NCI-H2171 (cell line): ENCODE results near the gene RIMBP3B.
"Not testable (repeated sequence)": the region's sequence is repeated elsewhere in the genome, so short reads cannot be mapped to it uniquely, and the experiment has no call there.

ENCODE experiments used
- DNase-seq: peaks from one replicate; lab custom pipeline; 2025; lab: John Stamatoyannopoulos, UW

The RIMBP3B gene, protein sequence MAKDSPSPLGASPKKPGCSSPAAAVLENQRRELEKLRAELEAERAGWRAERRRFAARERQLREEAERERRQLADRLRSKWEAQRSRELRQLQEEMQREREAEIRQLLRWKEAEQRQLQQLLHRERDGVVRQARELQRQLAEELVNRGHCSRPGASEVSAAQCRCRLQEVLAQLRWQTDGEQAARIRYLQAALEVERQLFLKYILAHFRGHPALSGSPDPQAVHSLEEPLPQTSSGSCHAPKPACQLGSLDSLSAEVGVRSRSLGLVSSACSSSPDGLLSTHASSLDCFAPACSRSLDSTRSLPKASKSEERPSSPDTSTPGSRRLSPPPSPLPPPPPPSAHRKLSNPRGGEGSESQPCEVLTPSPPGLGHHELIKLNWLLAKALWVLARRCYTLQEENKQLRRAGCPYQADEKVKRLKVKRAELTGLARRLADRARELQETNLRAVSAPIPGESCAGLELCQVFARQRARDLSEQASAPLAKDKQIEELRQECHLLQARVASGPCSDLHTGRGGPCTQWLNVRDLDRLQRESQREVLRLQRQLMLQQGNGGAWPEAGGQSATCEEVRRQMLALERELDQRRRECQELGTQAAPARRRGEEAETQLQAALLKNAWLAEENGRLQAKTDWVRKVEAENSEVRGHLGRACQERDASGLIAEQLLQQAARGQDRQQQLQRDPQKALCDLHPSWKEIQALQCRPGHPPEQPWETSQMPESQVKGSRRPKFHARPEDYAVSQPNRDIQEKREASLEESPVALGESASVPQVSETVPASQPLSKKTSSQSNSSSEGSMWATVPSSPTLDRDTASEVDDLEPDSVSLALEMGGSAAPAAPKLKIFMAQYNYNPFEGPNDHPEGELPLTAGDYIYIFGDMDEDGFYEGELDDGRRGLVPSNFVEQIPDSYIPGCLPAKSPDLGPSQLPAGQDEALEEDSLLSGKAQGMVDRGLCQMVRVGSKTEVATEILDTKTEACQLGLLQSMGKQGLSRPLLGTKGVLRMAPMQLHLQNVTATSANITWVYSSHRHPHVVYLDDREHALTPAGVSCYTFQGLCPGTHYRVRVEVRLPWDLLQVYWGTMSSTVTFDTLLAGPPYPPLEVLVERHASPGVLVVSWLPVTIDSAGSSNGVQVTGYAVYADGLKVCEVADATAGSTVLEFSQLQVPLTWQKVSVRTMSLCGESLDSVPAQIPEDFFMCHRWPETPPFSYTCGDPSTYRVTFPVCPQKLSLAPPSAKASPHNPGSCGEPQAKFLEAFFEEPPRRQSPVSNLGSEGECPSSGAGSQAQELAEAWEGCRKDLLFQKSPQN (N-terminal part only)

DNA sequence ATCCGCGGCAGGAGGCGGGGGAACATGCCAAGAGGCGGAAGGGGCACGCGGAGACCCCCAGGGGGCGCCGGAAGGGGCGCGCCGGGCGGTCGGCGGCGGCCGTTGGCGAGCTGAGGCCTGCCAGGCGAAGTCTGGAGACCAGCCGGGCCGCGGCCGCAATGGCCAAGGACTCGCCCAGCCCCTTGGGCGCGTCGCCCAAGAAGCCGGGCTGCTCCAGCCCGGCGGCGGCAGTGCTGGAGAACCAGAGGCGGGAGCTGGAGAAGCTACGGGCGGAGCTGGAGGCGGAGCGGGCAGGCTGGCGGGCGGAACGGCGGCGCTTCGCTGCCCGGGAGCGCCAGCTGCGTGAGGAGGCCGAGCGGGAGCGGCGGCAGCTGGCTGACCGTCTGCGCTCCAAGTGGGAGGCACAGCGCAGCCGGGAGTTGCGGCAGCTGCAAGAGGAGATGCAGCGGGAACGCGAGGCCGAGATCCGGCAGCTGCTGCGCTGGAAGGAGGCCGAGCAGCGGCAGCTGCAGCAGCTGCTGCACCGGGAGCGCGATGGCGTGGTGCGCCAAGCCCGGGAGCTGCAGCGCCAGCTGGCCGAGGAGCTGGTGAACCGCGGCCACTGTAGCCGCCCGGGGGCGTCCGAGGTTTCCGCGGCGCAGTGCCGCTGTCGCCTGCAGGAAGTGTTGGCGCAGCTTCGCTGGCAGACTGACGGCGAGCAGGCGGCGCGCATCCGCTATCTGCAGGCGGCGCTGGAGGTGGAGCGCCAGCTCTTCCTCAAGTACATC is at the start of gene RIMBP3B:
Gene RIMBP3B (plus strand): TSS at position 51 of the 767 bp plus-strand sequence. CDS start 108 bp downstream, at position 159.
- not testable (repeated sequence) for DNase-seq

DNA sequence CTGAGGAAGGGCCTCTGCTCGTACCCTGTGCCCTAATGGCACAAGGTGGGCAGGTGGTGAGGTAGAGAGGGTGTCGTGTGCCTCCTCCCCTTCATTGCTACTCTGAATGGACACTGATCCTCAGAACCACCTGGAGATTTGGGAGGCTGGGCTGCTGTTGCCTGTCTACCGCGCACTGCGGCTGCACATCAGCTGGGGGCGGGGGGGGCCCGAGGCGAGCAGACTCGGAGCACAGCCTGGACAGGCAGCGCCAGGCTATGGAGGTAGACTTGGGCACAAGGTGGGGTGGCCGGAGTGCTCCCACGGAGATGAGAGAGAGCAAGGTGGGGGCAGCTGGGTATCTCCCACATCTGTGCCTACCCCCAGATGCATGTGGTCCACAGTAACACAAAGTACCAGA is 26.0 kb upstream of the RIMBP3B start:
- DNase-seq, result not testable (repeated sequence)

DNA sequence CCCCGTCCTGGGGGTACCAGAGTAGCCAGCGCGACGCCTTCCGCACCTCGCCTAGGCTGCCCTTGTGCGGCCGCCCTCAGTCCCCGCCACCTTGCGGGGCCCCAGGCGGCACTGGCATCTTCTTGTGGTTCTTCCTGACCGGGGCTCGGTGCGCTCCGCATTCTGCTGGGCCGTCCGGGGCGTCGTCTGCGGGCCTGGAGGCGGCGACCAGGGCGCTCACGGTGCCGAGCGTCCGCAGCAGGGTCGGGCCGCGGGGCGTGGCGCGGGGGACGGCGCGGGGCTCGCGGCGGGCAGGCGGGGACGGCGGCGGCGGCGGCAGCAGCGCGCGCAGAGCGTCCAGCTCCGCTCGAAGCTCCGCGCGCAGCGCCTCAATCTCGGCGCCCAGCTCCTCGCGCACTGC is 23.0 kb upstream of the RIMBP3B start:
- not testable (repeated sequence) for DNase-seq

DNA sequence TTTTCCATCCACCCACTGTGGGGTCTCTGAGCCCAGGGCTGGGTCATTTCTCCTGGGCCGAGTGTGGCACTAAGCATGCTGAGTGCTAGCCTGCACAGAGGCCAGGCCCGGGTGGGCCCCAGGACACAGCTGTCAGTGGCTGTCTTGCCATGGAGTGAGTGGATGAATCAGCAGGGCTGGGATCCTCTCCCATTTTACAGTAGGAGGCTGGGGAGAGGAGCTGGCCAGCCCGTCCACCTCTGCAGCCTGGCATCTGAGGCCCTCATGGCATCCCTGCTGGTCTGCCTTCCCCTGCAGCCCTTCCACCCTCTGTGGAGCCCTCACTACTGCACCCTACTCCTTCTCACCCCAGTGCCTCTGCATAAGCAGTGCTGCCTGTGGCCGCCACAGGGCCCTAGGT is 21.1 kb upstream of the RIMBP3B start:
- DNase-seq, result not testable (repeated sequence)

DNA sequence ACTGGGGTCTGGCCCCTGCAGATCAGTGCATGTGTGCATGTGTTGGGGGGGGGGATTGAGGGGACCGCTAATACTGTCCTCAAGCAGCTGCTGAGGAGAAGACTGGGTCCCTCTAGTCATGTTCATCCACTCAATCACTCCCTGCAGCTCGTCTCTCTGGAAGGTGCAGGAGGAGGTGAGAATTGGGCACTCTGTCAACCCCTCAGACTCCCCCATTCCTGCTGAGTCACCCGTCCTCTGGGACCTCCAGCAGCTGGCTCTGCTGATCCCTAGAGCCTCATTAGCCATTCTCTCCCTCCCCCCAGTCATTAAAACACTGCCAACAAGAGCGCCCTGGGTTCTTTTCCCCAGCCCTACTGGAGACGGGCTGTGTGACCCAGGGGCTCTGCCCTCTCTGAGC is 20.5 kb upstream of the RIMBP3B start:
- DNase-seq, result not testable (repeated sequence)

DNA sequence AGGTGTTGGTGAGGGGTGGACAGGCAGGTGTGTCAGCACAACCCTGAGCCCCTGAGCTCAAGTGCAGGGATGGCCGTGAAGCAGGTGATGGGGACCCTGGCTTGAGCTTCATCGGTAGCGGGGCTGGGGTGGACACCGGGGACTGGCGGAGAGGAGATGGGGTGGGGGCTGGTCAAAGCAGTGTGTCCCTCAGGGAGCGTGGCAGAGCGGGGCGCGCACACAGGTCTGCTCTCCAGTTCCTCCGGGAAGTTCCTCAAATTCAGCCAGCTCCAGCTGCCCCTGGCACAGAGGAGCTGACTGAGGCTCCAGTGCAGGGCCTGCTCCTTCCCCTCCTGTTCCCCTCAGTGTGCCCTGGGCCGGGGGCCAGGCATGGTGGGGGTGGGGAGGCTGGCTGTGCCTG is 19.7 kb upstream of the RIMBP3B start:
- DNase-seq, result not testable (repeated sequence)

DNA sequence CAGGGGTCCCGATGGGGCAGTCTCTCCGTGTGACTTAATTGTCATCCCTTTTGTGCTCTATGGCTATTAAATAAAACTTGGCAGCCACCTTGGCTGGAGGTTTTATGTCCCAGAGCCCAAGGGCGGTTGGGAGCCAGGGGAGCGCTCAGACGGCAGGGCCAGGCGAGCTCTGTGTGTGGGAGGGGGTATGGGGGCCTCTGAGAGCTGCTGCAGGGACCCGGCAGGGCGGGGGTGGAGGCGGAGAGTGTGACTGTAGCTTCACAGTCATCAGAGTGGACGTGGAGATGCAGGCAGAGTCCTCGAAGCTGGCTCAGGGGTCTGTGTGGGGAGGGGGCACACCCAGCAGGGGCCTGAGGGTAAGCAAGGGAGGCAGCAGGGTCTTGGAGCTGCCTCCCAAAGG is 19.2 kb upstream of the RIMBP3B start:
- DNase-seq, result not testable (repeated sequence)

DNA sequence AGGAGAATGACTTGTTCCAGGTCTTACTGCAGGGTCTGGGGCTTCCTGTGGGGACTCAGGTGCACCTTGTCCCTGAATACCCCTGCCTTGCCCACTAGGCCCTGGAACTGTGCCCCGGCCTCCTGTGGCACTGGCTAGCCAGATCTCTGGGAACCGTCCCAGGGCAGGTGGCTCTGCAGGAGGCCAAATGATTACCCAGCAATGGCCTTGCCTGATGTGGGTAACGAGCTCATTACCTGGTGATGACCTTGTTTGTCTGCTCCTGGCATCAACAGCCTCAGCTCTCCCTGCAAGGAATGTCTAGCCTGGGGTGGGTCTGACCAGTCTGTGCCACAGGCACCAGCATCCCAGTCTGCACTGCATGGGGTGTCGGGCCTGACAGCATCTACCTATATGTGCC is 18.2 kb upstream of the RIMBP3B start:
- DNase-seq, result not testable (repeated sequence)

DNA sequence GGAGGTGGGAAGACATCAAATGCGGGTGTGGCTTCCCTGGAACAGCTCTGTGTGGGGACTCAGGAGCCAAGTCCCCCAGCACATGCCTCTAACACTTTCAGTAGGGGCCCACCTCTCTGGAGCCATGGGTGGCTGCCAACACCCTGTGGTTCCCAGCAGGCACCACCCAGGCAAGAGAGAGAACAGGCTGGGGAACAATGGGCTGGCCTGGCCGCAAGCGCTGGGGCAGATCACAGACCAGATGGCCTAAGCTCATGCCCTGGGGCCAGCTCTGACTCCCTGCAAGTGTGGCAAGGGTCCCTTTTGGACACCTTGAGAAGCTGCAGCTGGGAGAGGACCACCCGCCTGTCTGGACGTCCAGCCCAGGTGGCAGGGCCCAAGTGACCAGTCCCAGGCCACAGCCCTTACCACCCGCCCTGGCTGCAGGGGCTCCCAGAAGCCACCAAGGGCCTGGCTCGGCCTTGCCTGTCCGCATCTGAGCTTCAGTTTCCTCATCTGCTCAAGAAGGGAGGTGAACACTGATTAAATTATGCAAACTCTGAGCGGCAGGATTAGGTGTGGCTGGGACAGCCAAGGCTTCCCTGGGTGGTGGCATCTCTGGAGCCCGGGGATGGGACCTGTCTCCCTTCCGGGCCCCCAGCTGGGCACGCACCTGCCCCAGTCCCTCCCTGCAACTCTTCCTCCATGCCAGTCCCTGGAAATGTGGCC is 14.8 kb upstream of the RIMBP3B start:
- DNase-seq, result not testable (repeated sequence)

DNA sequence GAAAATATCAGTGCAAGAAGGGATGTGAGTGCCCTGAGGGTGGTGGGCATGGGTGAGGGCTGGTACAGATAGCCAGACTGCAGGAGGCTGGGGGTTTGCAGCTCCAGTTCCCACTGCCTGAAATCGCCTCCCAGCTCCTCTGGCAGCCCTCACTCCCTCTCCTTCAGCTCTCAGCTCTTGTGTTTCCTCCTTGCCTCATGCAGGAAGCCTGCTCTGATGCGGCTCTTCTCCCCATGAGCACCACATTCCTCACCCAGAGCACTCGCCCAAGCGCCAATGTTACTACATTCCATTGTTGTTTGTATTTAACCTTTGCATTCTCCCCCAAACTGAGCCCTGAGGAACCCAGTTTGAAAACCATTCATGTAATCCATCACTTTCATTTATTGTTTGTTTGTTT is 7.7 kb upstream of the RIMBP3B start:
- DNase-seq, result not testable (repeated sequence)

DNA sequence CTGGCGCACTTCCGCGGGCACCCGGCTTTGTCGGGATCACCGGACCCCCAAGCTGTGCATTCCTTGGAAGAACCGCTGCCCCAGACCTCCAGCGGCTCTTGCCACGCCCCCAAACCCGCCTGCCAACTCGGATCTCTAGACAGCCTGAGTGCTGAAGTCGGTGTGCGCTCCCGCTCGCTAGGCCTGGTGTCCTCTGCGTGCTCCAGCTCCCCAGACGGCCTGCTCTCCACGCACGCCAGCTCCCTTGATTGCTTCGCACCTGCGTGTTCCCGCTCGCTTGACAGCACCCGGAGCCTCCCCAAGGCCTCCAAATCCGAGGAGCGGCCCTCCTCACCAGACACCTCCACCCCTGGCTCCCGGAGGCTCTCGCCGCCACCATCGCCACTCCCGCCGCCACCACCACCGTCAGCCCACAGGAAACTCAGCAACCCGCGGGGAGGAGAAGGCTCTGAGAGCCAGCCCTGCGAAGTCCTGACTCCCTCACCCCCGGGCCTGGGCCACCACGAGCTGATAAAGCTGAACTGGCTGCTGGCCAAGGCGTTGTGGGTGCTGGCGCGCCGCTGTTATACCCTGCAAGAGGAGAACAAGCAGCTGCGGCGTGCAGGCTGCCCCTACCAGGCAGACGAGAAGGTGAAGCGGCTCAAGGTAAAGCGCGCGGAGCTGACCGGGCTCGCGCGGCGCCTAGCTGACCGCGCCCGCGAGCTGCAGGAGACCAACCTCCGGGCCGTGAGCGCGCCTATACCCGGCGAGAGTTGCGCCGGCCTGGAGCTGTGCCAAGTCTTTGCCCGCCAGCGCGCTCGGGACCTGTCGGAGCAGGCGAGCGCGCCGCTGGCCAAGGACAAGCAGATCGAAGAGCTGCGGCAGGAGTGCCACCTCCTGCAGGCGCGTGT is 1.2 kb downstream of the RIMBP3B start:
- not testable (repeated sequence) for DNase-seq

DNA sequence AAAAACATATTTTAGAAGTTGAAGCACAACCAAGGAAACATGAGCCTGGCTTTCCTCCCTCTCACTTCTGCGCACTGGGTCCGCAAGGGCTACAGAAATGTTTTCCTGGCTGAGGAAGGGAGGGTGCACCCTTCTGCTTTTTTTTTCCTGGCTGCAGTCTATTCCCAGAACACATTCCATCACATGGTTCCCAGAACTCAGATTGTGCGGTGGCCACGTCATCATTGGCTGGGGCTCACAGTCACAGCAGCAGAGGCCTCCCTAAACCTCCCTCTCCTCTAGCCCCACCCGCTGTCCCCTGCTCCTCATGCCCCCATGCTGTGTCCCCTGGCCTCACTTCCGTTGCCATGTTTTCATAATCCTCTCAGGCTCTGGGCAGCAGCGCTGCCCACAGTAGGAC is 5.9 kb downstream of the RIMBP3B start:
- not testable (repeated sequence) for DNase-seq

DNA sequence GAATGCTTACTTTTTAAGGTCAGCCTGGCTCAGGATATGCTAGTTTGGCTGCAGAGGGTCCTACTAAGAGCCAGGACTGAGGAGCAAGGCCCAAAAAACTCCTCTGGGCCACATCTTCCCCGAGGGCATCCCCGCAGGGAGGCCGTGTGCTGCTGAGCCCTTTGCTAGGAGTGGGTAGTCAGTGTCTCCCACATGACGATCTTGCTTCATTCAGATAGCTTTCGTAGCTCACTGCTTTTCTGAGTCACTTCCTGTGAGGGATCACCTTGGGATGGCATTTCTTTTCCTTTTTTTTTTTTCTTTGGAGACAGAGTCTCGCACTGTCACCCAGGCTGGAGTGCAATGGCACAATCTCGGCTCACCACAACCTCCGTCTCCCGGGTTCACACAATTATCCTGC is 6.5 kb downstream of the RIMBP3B start:
- not testable (repeated sequence) for DNase-seq

DNA sequence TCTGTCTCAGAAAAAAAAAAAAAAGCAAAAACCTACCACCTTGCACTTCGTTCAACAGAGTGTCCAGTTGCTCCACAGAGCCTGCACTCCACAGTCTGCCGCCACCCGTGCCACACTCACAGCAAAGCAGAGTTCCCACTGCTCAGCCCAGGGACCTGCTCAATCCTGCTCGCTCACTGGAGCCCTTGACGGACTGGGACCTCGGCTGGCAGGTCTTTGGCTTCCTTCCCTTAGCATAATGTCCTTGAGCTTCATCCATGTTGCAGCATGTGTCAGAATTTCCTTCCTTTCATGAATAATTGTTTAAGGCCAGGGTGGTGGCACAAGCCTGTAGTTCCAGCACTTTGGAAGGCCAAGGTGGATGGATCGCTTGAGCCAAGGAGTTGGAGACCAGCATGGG is 11.1 kb downstream of the RIMBP3B start:
- DNase-seq, result not testable (repeated sequence)

DNA sequence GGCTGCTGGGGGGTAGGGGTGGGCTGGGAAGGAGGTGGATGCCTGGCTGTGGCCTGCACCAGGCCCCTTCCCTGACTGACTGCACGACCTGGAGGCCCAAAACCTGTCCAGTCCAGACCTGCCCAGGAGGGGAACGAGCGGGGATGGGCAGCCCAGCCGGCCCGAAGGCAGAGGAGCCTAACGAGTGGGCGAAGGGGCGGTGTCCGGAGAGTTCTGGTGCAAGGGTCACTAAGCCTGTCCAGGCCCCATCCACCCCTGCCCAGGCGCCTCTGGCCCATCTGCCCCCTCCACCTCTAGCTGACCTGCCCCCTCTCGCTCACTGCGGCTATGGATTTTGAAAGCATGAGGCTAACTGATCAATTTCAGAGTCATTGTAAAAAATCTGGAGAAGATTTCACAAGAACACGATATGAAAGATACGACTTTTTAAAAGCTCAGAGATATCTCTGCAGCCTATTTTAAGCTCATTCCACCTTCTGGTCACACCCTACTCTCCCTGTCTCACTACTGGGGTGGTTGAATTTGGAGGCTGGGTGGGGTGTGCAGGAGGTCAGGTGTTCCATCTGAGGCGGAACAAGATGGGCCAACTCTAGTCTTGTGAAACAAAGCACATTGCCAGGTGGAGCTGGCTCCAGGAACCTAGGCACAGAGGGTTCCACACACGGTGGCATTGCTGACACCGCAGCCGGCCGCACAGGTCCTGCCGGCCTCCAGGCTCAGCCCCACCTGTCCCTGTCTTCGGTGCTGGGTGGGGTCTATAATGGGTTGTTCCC is 17.8 kb downstream of the RIMBP3B start:
- not testable (repeated sequence) for DNase-seq

DNA sequence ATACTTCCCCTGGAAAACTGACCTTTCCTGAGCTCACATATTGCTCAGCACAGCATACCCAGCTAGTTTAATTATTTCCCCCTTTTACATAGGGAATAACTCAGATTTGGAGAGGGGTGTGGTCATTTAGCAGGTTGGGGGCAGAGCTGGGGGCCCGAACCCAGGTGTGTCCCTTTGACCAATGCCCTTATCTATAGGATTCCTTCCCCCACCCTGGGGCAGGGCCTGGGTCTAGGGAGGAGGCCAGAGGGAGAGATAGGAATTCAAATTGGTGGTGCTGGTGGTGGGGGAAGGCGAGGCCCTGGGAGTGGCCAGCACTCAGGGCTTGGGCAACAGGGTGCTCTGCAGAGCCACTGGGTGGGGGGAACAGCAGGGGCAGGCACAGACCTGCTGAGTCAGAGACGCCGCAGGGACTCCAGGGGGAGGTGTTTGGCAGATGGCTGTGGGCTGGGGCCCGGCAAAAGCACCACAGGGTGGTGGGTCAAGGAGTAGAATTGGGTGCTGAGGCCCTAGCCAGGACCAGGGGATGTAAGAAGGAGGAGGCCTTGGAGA is 19.3 kb downstream of the RIMBP3B start:
- not testable (repeated sequence) for DNase-seq

DNA sequence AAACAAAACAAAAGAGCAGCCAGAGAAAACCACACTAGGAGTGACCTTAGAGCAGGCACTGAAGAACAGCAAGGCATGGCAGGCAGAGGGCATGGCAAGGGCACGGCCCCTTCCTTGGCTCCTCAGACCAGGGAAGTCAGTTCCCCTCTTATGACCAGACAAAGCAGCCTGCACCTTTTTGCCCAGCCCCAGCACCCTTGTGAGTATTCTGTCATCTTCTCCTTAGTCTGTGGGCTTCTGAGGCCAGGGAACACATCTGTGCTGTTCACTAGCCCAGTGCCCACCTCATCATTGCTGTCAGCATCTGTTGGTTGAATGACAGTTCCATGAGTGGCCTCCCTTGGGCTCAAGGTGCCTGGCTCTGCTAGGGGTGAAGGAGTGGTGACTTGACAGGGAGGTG is 23.6 kb downstream of the RIMBP3B start:
- not testable (repeated sequence) for DNase-seq

DNA sequence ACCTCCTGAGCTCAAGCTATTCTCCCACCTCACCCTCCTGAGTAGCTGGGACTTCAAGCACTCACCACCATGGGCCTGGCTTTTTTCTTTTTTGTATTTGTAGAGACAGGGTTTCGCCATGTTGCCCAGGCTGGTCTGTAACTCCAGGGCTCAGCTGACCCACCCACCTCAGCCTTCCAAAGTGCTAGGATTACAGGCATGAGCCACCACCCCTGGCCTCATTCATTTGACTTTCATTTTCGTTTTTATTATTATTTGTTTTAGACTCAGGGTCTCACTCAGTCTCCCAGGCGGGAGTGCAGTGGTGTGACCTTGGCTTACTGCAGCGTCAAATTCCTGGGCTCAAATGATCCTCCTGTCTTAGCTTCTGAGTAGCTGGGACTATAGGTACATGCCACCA is 24.2 kb downstream of the RIMBP3B start:
- DNase-seq, result not testable (repeated sequence)
